Measurements from ENCODE around the gene FBXO46.

Gene FBXO46

GRCh38 chr19:45717983-45718650, 12.6 kb downstream of the FBXO46 start:
- Histone ChIP-seq H3K4me3 (ENCODE audit: low read depth, low read length) (peak overlapping the region; percentile 60), H3K27me3 (ENCODE audit: control insufficient read depth, insufficient read depth, low read length) (no peaks in the 10 kb centered on the region), H3K36me3 (ENCODE audit: control insufficient read depth, insufficient read depth, low read length) (peaks cover 17% of the 10 kb centered on the region), H3K9me3 (ENCODE audit: control insufficient read depth, insufficient read depth, low read depth, low read length) (no peaks in the 10 kb centered on the region), H3K4me1 (ENCODE audit: control insufficient read depth, insufficient read depth, low read length) (peaks cover 18% of the 10 kb centered on the region), H3K9ac (ENCODE audit: low read length) (peak overlapping the region; percentile 90), H3K27ac (ENCODE audit: low read depth, low read length) (peak overlapping the region; percentile 86)

GRCh38 chr19:45717131-45717982, 13.3 kb downstream of the FBXO46 start:
- Histone ChIP-seq H3K36me3 (ENCODE audit: control insufficient read depth, insufficient read depth, low read length) (peaks cover 23% of the 10 kb centered on the region), H3K4me3 (ENCODE audit: low read depth, low read length) (peak overlapping the region; percentile 71), H3K27me3 (ENCODE audit: control insufficient read depth, insufficient read depth, low read length) (no peaks in the 10 kb centered on the region), H3K9me3 (ENCODE audit: control insufficient read depth, insufficient read depth, low read depth, low read length) (no peaks in the 10 kb centered on the region), H3K9ac (ENCODE audit: low read length) (peak overlapping the region; percentile 93), H3K27ac (ENCODE audit: low read depth, low read length) (peak overlapping the region; percentile 87), H3K4me1 (ENCODE audit: control insufficient read depth, insufficient read depth, low read length) (peaks cover 18% of the 10 kb centered on the region)

GRCh38 chr19:45716359-45717130, 14.2 kb downstream of the FBXO46 start:
- Histone ChIP-seq H3K4me3 (ENCODE audit: low read depth, low read length) (peak overlapping the region; percentile 71), H3K4me1 (ENCODE audit: control insufficient read depth, insufficient read depth, low read length) (peaks cover 18% of the 10 kb centered on the region), H3K9me3 (ENCODE audit: control insufficient read depth, insufficient read depth, low read depth, low read length) (no peaks in the 10 kb centered on the region), H3K27me3 (ENCODE audit: control insufficient read depth, insufficient read depth, low read length) (no peaks in the 10 kb centered on the region), H3K27ac (ENCODE audit: low read depth, low read length) (peak overlapping the region; percentile 87), H3K9ac (ENCODE audit: low read length) (peak overlapping the region; percentile 93), H3K36me3 (ENCODE audit: control insufficient read depth, insufficient read depth, low read length) (peaks cover 26% of the 10 kb centered on the region)

GRCh38 chr19:45715139-45715538, 15.6 kb downstream of the FBXO46 start:
- Histone ChIP-seq H3K4me3 (ENCODE audit: low read depth, low read length) (no peak overlapping the region), H3K36me3 (ENCODE audit: control insufficient read depth, insufficient read depth, low read length) (peaks cover 21% of the 10 kb centered on the region), H3K27ac (ENCODE audit: low read depth, low read length) (no peak overlapping the region), H3K27me3 (ENCODE audit: control insufficient read depth, insufficient read depth, low read length) (no peaks in the 10 kb centered on the region), H3K9ac (ENCODE audit: low read length) (no peak overlapping the region), H3K4me1 (ENCODE audit: control insufficient read depth, insufficient read depth, low read length) (peaks cover 18% of the 10 kb centered on the region), H3K9me3 (ENCODE audit: control insufficient read depth, insufficient read depth, low read depth, low read length) (no peaks in the 10 kb centered on the region)

- H3K36me3 ChIP-seq (ENCODE audit: control insufficient read depth, insufficient read depth, low read length), result peaks cover 19% of the 10 kb centered on the region
- H3K4me1 ChIP-seq (ENCODE audit: control insufficient read depth, insufficient read depth, low read length), result peaks cover 12% of the 10 kb centered on the region
- no peak overlapping the region for H3K4me3 ChIP-seq (ENCODE audit: low read depth, low read length)
- no peaks in the 10 kb centered on the region for H3K27me3 ChIP-seq (ENCODE audit: control insufficient read depth, insufficient read depth, low read length)
- no peak overlapping the region for H3K27ac ChIP-seq (ENCODE audit: low read depth, low read length)
- no peaks in the 10 kb centered on the region for H3K9me3 ChIP-seq (ENCODE audit: control insufficient read depth, insufficient read depth, low read depth, low read length)
- H3K9ac ChIP-seq (ENCODE audit: low read length), result no peak overlapping the region
Observed at GRCh38 chr19:45713141-45713540, 17.6 kb downstream of the FBXO46 start.

- Histone ChIP-seq H3K9ac (ENCODE audit: low read length) (no peak overlapping the region), H3K4me1 (ENCODE audit: control insufficient read depth, insufficient read depth, low read length) (peaks cover 10% of the 10 kb centered on the region), H3K36me3 (ENCODE audit: control insufficient read depth, insufficient read depth, low read length) (peaks cover 19% of the 10 kb centered on the region), H3K27ac (ENCODE audit: low read depth, low read length) (no peak overlapping the region), H3K9me3 (ENCODE audit: control insufficient read depth, insufficient read depth, low read depth, low read length) (no peaks in the 10 kb centered on the region), H3K27me3 (ENCODE audit: control insufficient read depth, insufficient read depth, low read length) (no peaks in the 10 kb centered on the region), H3K4me3 (ENCODE audit: low read depth, low read length) (no peak overlapping the region)
Observed at GRCh38 chr19:45712699-45713067, 18.0 kb downstream of the FBXO46 start.

GRCh38 chr19:45711851-45712698, 18.6 kb downstream of the FBXO46 start:
- Histone ChIP-seq H3K27ac (ENCODE audit: low read depth, low read length) (no peak overlapping the region), H3K36me3 (ENCODE audit: control insufficient read depth, insufficient read depth, low read length) (peaks cover 19% of the 10 kb centered on the region), H3K9me3 (ENCODE audit: control insufficient read depth, insufficient read depth, low read depth, low read length) (no peaks in the 10 kb centered on the region), H3K4me1 (ENCODE audit: control insufficient read depth, insufficient read depth, low read length) (peaks cover 10% of the 10 kb centered on the region), H3K9ac (ENCODE audit: low read length) (no peak overlapping the region), H3K27me3 (ENCODE audit: control insufficient read depth, insufficient read depth, low read length) (no peaks in the 10 kb centered on the region), H3K4me3 (ENCODE audit: low read depth, low read length) (no peak overlapping the region)

GRCh38 chr19:45710356-45711130, 20.2 kb downstream of the FBXO46 start:
- Histone ChIP-seq H3K9me3 (ENCODE audit: control insufficient read depth, insufficient read depth, low read depth, low read length) (no peaks in the 10 kb centered on the region), H3K27ac (ENCODE audit: low read depth, low read length) (no peak overlapping the region)

GRCh38 chr19:45705710-45706415, 24.8 kb downstream of the FBXO46 start:
- no peak overlapping the region for H3K27ac ChIP-seq (ENCODE audit: low read depth, low read length)
- H3K4me3 ChIP-seq (ENCODE audit: low read depth, low read length), result no peak overlapping the region
- no peaks in the 10 kb centered on the region for H3K9me3 ChIP-seq (ENCODE audit: control insufficient read depth, insufficient read depth, low read depth, low read length)
- H3K36me3 ChIP-seq (ENCODE audit: control insufficient read depth, insufficient read depth, low read length), result peaks cover 28% of the 10 kb centered on the region
- H3K4me1 ChIP-seq (ENCODE audit: control insufficient read depth, insufficient read depth, low read length), result no peaks in the 10 kb centered on the region
- no peaks in the 10 kb centered on the region for H3K27me3 ChIP-seq (ENCODE audit: control insufficient read depth, insufficient read depth, low read length)
- H3K9ac ChIP-seq (ENCODE audit: low read length), result no peak overlapping the region

More at GRCh38 chr19:45710356-45711130, 20.2 kb downstream of the FBXO46 start:
- H3K4me3 ChIP-seq (ENCODE audit: low read depth, low read length), result no peak overlapping the region
- peaks cover 19% of the 10 kb centered on the region for H3K36me3 ChIP-seq (ENCODE audit: control insufficient read depth, insufficient read depth, low read length)
- no peaks in the 10 kb centered on the region for H3K27me3 ChIP-seq (ENCODE audit: control insufficient read depth, insufficient read depth, low read length)
- peaks cover 4% of the 10 kb centered on the region; the same call in 1 of the 2 replicates for H3K4me1 ChIP-seq (ENCODE audit: control insufficient read depth, insufficient read depth, low read length)
- H3K9ac ChIP-seq (ENCODE audit: low read length), result no peak overlapping the region

All from HUES6 (cell line).